Activated CD8-positive, alpha-beta memory T cell treated with anti-CD3 and anti-CD28 coated beads, Interleukin-2, amount 10 ng/mL, durations not matched to agents 7 days and 5 days (primary cell): ENCODE measurements around the gene CHST8. TPM values are rescaled to one million over a fixed set of nuclear protein-coding genes. Genes with fewer than 3 reads are reported as not detected.
"Not testable (repeated sequence)": the region's sequence is repeated elsewhere in the genome, so short reads cannot be mapped to it uniquely, and the experiment has no call there.

ENCODE experiments used
- ATAC-seq: fragments of 150-1000 bp; cut with Tn5 transposase; one replicate; pipeline ENCODE4 v1.10.0; 2021; ENCODE audit warnings: moderate library complexity
- CTCF ChIA-PET: fragments of 350-600 bp; sonication (Branson Sonifier 250); formaldehyde crosslinking; loops from one replicate; lab custom pipeline; 2021; ENCODE audit warnings: antibody characterized with exemption; lab: Charles Lee
- DNase-seq: peaks from one replicate; pipeline ENCODE4 v3.0.0-alpha.2; 2020
- H3K27ac Mint-ChIP-seq: one replicate; pipeline ENCODE4 v1.8.0; 2021; ENCODE audit warnings: mild to moderate bottlenecking, mixed read lengths
- H3K27me3 Mint-ChIP-seq: one replicate; pipeline ENCODE4 v1.8.0; 2021; ENCODE audit warnings: mixed read lengths
- H3K36me3 Mint-ChIP-seq: one replicate; pipeline ENCODE4 v1.8.0; 2021; ENCODE audit warnings: mild to moderate bottlenecking, mixed read lengths
- H3K4me1 Mint-ChIP-seq: one replicate; pipeline ENCODE4 v1.8.0; 2021; ENCODE audit warnings: mixed read lengths
- H3K4me3 Mint-ChIP-seq: one replicate; pipeline ENCODE4 v1.8.0; 2021; ENCODE audit warnings: mild to moderate bottlenecking, moderate library complexity, mixed read lengths
- H3K9me3 Mint-ChIP-seq: one replicate; pipeline ENCODE4 v1.8.0; 2022; ENCODE audit warnings: low read depth, mixed read lengths
- total RNA-seq, 2 experiments: library from RNA; stranded (reverse); gene quantifications; one replicate each; pipeline ENCODE4 v1.2.3, GENCODE V29; 2021

CHST8 gene
- total RNA-seq, 2 experiments from 2014 or later: not detected

DNA sequence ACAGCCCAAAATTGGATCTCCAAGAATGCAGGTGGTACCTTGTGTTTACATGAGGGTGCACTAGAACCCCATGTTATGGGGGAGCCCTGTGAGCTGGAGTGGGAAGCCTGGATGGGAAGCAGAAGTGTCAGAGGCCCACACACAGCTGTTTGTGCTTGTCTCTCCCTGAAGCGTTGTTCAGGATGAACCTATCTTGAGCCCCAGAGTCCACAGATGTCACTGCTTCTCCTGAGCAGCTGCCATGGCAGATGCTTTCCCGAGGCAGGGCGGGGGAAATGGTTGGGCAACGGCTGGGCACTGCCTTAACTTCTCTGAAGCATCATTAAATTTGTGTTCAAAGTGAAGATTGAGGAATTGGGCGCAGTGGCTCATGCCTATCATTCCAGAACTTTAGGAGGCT lies 17.1 kb upstream of the CHST8 start:
- no peak overlapping the region for H3K27ac Mint-ChIP-seq
- no peak overlapping the region for H3K4me3 Mint-ChIP-seq
- CTCF ChIA-PET: no interaction called here
- ATAC-seq: no peak
- H3K36me3 Mint-ChIP-seq: no peaks in the 10 kb centered on the region
- H3K4me1 Mint-ChIP-seq: no peaks in the 10 kb centered on the region
- DNase-seq: no peak
- peaks cover 10% of the 10 kb centered on the region for H3K9me3 Mint-ChIP-seq
- peaks cover 5% of the 10 kb centered on the region for H3K27me3 Mint-ChIP-seq

DNA sequence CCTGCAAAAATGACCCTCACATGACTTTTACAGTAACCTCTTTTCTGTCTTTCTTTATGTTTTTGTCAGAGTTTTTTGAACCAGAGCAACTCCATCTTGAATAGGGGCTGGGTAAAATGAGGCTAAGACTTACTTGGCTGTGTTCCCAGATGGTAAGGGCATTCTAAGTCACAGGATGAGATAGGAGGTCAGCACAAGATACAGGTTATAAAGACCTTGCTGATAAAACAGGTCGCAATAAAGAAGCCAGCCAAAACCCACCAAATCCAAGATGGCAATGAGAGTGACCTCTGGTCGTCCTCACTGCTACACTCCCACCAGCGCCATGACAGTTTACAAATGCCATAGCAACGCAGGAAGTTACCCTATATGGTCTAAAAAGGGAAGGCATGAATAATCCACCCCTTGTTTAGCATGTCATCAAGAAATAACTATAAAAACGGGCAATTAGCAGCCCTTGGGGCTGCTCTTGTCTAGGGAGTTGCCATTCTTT lies 15.9 kb upstream of the CHST8 start:
- CTCF ChIA-PET, H3K36me3 Mint-ChIP-seq, H3K4me3 Mint-ChIP-seq, H3K4me1 Mint-ChIP-seq, H3K27me3 Mint-ChIP-seq, H3K27ac Mint-ChIP-seq, ATAC-seq, DNase-seq: not testable (repeated sequence)
- peaks cover 11% of the 10 kb centered on the region for H3K9me3 Mint-ChIP-seq

DNA sequence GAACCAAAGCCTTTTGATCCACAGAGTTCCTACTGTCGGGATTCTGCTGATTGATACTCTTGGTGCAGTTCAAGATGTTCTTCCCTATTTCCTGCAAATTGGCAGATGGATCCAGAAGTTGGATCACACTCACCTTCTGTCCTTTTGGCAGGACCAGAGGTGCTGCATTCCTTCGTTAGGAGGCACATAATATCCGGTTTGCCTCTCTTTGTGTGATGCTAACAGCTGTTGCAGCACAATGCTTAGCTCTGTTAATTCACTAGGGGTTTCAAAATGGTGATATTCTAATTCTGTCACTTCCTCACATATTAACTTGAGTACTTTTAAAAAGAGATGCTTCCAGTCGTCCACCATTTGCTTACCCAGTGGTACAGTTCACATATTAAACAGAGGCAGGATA lies 15.2 kb upstream of the CHST8 start:
- H3K27me3 Mint-ChIP-seq: peaks cover 11% of the 10 kb centered on the region
- no peak overlapping the region for H3K27ac Mint-ChIP-seq
- no peaks in the 10 kb centered on the region for H3K36me3 Mint-ChIP-seq
- CTCF ChIA-PET: no interaction called here
- ATAC-seq: no peak
- no peaks in the 10 kb centered on the region for H3K4me1 Mint-ChIP-seq
- no peak overlapping the region for H3K4me3 Mint-ChIP-seq
- no peak for DNase-seq
- peaks cover 8% of the 10 kb centered on the region for H3K9me3 Mint-ChIP-seq

DNA sequence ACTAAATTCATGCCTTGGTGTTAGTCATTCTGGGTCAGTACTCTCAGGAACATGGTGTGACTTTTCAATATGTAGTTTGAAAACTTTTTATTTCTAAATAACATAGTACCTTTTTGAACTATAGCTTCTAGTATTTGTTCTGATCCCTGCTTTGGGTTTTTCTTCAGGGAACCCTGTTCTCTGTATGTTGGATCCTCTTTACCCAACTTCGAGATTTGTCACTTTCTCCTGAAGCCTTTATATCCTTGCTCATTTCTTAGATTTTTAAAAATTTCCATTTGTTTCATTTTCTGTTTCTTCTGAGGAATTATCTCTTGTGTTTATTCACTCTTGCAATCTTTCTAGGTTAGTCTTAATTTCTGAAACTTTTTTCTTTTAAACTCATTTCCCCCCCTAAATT lies 12.4 kb upstream of the CHST8 start:
- CTCF ChIA-PET: no interaction called here
- H3K4me1 Mint-ChIP-seq: no peaks in the 10 kb centered on the region
- ATAC-seq: no peak

DNA sequence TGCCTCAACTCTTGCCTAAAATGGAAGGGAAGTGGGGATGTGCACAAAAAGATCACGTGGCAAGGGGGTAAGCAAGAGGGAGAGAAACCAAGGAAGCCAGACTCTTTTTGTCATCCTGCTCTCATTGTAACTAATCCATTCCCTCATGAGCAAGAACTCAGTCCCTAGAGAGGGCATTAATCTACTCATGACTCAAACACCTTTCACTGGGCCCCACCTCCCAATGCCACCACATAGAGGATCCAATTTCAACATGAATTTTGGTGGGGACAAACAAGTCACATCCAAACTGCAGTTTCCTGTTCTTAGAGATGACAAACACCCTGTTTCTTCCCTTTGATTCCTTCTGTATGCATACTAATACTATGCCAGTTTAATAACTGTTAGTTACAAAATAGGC lies 11.2 kb upstream of the CHST8 start:
- Mint-ChIP-seq H3K27ac (no peak overlapping the region), H3K9me3 (peaks cover 3% of the 10 kb centered on the region), H3K4me1 (no peaks in the 10 kb centered on the region), H3K36me3 (no peaks in the 10 kb centered on the region), H3K27me3 (peaks cover 11% of the 10 kb centered on the region), H3K4me3 (no peak overlapping the region)
- CTCF ChIA-PET: no interaction called here
- DNase-seq (no peak), ATAC-seq (no peak)

More for the DNA sequence above, 12.4 kb upstream of the CHST8 start:
- Mint-ChIP-seq H3K36me3 (no peaks in the 10 kb centered on the region), H3K4me3 (no peak overlapping the region), H3K27me3 (peaks cover 11% of the 10 kb centered on the region), H3K9me3 (peaks cover 3% of the 10 kb centered on the region), H3K27ac (no peak overlapping the region)
- DNase-seq: no peak

DNA sequence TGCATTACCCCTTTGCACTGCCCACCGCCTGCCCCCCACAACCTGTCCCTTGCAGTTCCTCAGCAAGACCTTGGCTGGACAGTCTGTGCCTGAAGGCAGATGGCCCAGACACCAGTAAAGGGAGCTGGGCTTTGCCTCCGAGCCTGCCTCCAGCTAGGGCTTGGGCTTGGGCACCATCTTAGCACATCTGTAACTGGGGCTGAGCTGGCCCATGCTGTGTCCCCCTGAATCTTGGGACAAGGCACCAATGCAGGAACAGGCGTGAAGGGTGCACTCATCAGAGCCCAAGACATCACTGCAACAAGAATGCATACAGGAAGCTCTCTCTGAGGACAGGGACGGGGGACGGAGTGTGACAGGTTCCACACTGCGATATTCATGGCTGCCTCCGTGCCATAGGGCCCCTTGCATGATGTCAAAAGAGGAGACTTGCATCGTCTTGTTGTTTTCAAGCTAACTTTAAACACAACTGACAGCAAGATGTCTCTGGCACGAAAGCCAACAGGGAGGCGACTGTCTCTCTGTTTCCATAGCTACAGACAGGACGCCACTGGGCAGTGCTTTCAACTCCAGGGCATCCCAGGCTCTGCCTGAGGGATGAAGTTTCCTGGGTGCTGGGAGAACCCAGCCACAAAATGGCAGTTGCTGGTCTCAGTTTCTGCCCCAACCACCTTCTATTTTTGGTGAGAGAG lies 8.7 kb upstream of the CHST8 start:
- no peak for DNase-seq
- H3K36me3 Mint-ChIP-seq: no peaks in the 10 kb centered on the region
- no peaks in the 10 kb centered on the region for H3K4me1 Mint-ChIP-seq
- H3K27me3 Mint-ChIP-seq: peaks cover 8% of the 10 kb centered on the region
- CTCF ChIA-PET: no interaction called here
- ATAC-seq: no peak
- H3K9me3 Mint-ChIP-seq: peaks cover 3% of the 10 kb centered on the region
- H3K4me3 Mint-ChIP-seq: no peak overlapping the region
- no peak overlapping the region for H3K27ac Mint-ChIP-seq

DNA sequence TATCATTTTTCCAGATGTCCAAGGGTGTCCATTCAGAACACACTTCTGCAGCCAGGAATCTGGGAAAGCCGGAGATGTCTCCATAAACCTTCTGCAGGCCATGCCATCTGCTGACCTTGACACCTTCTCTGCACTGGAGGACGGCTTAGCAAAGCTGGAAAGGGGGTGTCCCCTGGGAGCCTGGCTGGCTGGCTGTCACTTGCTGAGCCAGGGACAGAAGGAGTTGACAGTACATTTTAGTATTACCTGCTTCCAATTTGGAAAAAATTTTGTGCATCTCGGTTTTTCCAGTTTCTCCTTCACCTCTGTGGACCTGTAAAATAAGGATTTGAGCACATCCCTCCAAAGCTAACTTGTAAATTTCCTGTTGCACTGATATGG lies 8.1 kb upstream of the CHST8 start:
- H3K27me3 Mint-ChIP-seq: peaks cover 8% of the 10 kb centered on the region
- no peaks in the 10 kb centered on the region for H3K36me3 Mint-ChIP-seq
- no peak overlapping the region for H3K4me3 Mint-ChIP-seq
- peaks cover 3% of the 10 kb centered on the region for H3K9me3 Mint-ChIP-seq
- H3K4me1 Mint-ChIP-seq: no peaks in the 10 kb centered on the region
- CTCF ChIA-PET: no interaction called here
- DNase-seq (no peak), ATAC-seq (no peak)
- H3K27ac Mint-ChIP-seq: no peak overlapping the region

DNA sequence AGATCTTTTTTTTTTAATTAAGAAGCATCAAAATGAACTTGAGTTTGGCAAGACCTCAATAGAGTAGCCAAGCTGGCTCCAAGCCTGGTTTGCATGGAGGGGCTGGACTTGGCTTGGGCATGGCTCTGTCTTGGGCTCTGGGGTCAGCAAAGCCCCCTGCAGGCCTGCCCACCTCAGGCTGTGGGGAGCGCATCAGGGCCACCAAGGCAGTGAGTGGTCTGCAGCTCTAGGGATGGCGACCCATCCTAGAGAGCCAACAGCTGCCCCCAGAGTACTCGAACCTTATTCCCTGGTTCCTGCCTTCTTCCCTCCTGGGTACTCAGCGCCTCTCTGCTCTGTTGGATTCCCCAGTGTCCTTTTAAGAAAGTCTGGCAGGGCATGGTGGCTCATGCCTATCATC lies 5.4 kb upstream of the CHST8 start:
- CTCF ChIA-PET: no interaction called here
- Mint-ChIP-seq H3K27me3 (peaks cover 19% of the 10 kb centered on the region), H3K4me3 (no peak overlapping the region), H3K9me3 (no peaks in the 10 kb centered on the region), H3K36me3 (no peaks in the 10 kb centered on the region), H3K4me1 (no peaks in the 10 kb centered on the region), H3K27ac (no peak overlapping the region)
- ATAC-seq: no peak
- no peak for DNase-seq

DNA sequence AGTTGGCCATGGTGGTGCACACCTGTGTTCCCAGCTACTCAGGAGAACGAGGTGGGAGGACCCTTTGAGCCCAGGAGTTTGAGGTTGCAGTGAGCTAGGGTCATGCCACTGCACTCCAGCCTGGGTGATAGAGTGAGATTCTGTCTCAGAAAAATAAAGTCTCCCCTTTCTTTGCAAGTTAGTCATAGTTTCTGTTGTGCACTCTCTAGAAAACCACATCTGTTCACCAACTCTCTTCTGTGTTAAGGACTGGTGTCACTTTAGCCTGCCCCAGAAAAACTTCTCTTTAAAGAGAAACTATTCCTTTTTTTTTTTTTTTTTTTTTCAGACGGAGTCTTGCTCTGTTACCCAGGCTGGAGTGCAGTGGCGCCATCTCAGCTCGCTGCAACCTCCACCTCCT lies 4.9 kb upstream of the CHST8 start:
- DNase-seq (no peak), ATAC-seq (no peak)
- Mint-ChIP-seq H3K27me3 (peaks cover 19% of the 10 kb centered on the region), H3K4me1 (no peaks in the 10 kb centered on the region), H3K27ac (no peak overlapping the region), H3K4me3 (no peak overlapping the region), H3K36me3 (no peaks in the 10 kb centered on the region), H3K9me3 (no peaks in the 10 kb centered on the region)
- CTCF ChIA-PET: no interaction called here

DNA sequence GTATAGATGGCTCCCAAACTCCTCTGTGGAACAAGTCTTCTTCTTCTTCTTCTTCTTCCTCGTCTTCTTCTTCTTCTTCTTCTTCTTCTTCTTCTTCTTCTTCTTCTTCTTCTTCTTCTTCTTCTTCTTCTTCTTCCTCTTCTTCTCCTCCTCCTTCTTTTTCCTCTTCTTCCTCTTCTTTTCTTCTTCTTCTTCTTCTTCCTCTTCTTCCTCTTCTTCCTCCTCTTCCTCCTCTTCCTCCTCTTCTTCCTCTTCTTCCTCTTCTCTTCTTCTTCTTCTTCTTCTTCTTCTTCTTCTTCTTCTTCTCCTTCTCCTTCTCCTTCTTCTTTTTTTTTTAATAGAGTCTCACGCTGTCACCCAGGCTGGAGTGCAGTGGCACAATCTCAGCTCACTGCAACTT lies 3.4 kb upstream of the CHST8 start:
- H3K27ac Mint-ChIP-seq, H3K9me3 Mint-ChIP-seq, CTCF ChIA-PET: not testable (repeated sequence)

DNA sequence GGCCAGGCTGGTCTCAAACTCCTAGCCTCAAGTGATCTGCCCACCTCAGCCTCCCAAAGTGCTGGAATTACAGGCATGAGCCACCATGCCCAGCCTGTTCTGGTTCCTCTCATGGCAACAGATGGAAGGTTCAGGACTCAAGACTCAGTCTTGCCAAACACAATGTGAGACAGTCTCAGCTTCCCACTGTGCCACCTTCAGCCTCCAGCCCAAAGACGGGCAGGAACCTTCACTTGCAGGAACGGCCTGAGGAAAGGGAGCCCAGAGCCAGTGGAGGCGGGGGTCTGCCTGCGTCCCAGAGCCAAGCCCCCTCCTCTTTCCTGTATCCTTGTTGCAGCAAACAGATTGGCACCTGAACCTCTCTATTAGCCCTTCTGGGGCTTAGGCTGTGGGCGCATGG lies 2.9 kb upstream of the CHST8 start:
- DNase-seq (no peak), ATAC-seq (no peak)
- no peaks in the 10 kb centered on the region for H3K4me1 Mint-ChIP-seq
- no peaks in the 10 kb centered on the region for H3K36me3 Mint-ChIP-seq
- CTCF ChIA-PET: no interaction called here
- no peak overlapping the region for H3K27ac Mint-ChIP-seq
- H3K4me3 Mint-ChIP-seq: no peak overlapping the region
- H3K27me3 Mint-ChIP-seq: peaks cover 33% of the 10 kb centered on the region
- H3K9me3 Mint-ChIP-seq: no peaks in the 10 kb centered on the region

More for the DNA sequence above, 3.4 kb upstream of the CHST8 start:
- H3K4me1 Mint-ChIP-seq, H3K36me3 Mint-ChIP-seq, ATAC-seq, DNase-seq, H3K4me3 Mint-ChIP-seq: not testable (repeated sequence)
- peaks cover 27% of the 10 kb centered on the region for H3K27me3 Mint-ChIP-seq

DNA sequence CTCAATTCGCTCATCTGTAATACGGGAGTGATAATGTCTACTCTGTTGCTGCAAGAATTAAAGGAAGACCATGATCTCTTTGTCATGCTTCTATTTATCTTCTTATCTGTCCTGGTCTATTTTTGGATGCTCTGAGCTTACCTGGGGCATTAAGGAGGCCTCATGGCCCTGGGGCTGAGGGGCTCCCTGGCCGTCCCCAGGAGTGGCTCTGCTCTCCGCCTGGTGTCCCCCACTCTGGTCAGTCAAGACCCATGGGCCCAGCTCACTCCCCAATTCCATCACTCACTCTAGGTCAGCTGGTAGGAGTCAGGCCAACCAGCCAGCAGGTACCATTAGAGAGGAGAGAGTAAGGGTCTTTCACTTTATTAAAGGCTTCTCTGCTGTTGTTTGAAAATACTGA lies 1.1 kb upstream of the CHST8 start:
- Mint-ChIP-seq H3K4me3 (no peak overlapping the region), H3K9me3 (no peaks in the 10 kb centered on the region), H3K36me3 (no peaks in the 10 kb centered on the region), H3K27me3 (peaks cover 44% of the 10 kb centered on the region), H3K27ac (no peak overlapping the region), H3K4me1 (no peaks in the 10 kb centered on the region)
- DNase-seq (no peak), ATAC-seq (no peak)
- CTCF ChIA-PET: no interaction called here

DNA sequence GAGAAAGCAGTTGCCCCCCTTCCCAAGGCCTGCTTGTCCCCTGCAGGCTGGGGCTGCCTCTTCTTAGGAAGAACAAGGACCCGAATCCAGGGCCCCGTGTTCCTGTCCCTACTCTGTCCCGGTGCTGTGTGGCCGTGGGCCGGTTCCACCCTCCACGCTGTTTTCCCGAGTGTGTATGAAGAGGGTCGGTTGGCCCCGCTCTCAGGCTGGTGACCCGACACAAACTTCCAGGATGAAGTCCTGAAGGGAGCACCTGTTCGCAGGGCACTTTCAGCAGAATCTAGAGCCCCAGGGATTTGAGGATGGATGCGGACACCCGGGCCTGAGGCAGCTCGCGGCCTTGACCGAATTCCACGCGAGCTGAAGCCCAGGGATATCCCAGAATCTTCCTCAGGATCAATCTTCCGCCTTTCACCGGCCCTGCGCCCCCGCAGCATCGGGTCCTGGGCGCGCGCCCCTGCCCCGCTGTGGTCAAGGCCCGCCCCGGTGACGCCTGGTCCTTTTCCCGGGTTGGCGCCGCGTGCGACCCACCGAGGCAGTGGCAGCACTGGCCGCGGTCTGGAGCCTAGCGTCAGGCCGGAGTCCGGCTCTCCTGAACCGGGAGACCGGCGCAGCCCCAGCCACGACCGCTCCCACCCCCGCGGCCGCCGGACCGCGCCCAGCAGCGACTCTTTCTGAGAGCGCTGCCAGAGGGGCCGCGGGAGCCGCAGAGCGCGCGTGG lies 528 bp upstream of the CHST8 start:
- CTCF ChIA-PET: no interaction called here
- no peak for ATAC-seq

DNA sequence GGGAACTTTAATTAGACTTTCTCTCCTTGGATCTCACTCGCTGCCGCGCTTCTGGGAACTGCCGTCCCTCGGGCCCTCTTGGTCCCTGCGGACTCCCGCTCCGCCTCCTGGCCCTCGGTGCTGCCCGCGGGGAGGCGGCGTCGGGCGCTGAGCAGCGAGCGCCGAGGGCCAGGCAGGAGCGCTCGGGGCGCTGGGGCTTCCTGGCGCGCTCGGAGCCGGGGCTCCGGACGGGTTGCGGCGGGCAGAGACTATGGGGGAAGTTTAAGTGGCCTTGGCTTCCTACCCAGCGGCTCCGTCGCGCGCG lies 704 bp downstream of the CHST8 start:
- H3K4me1 Mint-ChIP-seq: no peaks in the 10 kb centered on the region
- H3K27me3 Mint-ChIP-seq: peaks cover 44% of the 10 kb centered on the region
- H3K36me3 Mint-ChIP-seq: no peaks in the 10 kb centered on the region
- ATAC-seq (no peak), DNase-seq (no peak)
- no peak overlapping the region for H3K27ac Mint-ChIP-seq
- CTCF ChIA-PET: no interaction called here
- H3K9me3 Mint-ChIP-seq: no peaks in the 10 kb centered on the region
- no peak overlapping the region for H3K4me3 Mint-ChIP-seq

More for the DNA sequence above, 528 bp upstream of the CHST8 start:
- Mint-ChIP-seq H3K36me3 (no peaks in the 10 kb centered on the region), H3K9me3 (no peaks in the 10 kb centered on the region), H3K4me3 (no peak overlapping the region), H3K27ac (no peak overlapping the region), H3K4me1 (no peaks in the 10 kb centered on the region), H3K27me3 (peaks cover 44% of the 10 kb centered on the region)
- DNase-seq: no peak
